Vagina (tissue), 2 donors: Measurements from ENCODE around the gene HIGD2B. TPM values are rescaled to one million over a fixed set of nuclear protein-coding genes. Genes with fewer than 3 reads are reported as not detected.
A peak's percentile ranks its signal among the peaks of the same experiment; 100 is the strongest.
"Not testable (repeated sequence)": the region's sequence is repeated elsewhere in the genome, so short reads cannot be mapped to it uniquely, and the experiment has no call there.

Source experiments
- DNase-seq, 2 donors: peaks; one replicate each; pipeline ENCODE4 v3.0.0-alpha.2; 2017; ENCODE audit errors: extremely low spot score in 2 of 2
- H3K27ac ChIP-seq: fragments of 200-600 bp; sonication (generic); one replicate; pipeline ENCODE4 v1.5.1; 2019
- H3K27me3 ChIP-seq: fragments of 200-600 bp; sonication (generic); one replicate; pipeline ENCODE4 v1.5.1; 2019
- H3K36me3 ChIP-seq, 2 donors: fragments of 200-600 bp; sonication (generic); one replicate each; pipeline ENCODE4 v1.5.1; 2017 to 2019
- H3K4me1 ChIP-seq: fragments of 200-600 bp; sonication (generic); one replicate; pipeline ENCODE4 v1.5.1; 2019
- H3K4me3 ChIP-seq, 2 donors: fragments of 200-600 bp; sonication (generic); 1 replicate in 1 of 2; 2 replicates in 1 of 2; pipeline ENCODE4 v1.5.1; 2016 to 2019
- H3K9me3 ChIP-seq: fragments of 200-600 bp; sonication (generic); one replicate; pipeline ENCODE4 v1.5.1; 2019
- CTCF ChIP-seq, 3 experiments: fragments of 450-650 bp in 2 of 3; fragments of 200-600 bp in 1 of 3; sonication (generic) in 1 of 3; IDR thresholded peaks; one replicate each; pipeline ENCODE4 v1.5.1; 2017 to 2019; ENCODE audit warnings: antibody characterized with exemption in 3 of 3, mild to moderate bottlenecking in 2 of 3, moderate library complexity in 2 of 3
- POLR2A ChIP-seq, 2 donors: fragments of 450-650 bp; IDR thresholded peaks; one replicate each; pipeline ENCODE4 v1.6.1; 2017; ENCODE audit warnings: antibody characterized with exemption in 2 of 2, mild to moderate bottlenecking in 2 of 2, moderate library complexity in 2 of 2
- POLR2AphosphoS5 ChIP-seq, 2 donors: sonication (generic); formaldehyde crosslinking; IDR thresholded peaks; one replicate each; pipeline ENCODE4 v1.9.0; 2017; ENCODE audit warnings: antibody characterized with exemption in 2 of 2, mild to moderate bottlenecking in 2 of 2, low read depth in 1 of 2; ENCODE audit not compliant: insufficient read depth in 1 of 2
- intact Hi-C: fragments of 100-400 bp; cut with DNase I; formaldehyde crosslinking; loops from one replicate; pipeline ENCODE4 v1.15.1; 2023
- total RNA-seq: library from RNA; depleted of rRNA; stranded (reverse); fragments of >200 nt; gene quantifications from one replicate; pipeline ENCODE4 v1.2.3, GENCODE V29; 2016

Gene HIGD2B
- total RNA-seq, 1 donor from 2014 or later: not detected

DNA sequence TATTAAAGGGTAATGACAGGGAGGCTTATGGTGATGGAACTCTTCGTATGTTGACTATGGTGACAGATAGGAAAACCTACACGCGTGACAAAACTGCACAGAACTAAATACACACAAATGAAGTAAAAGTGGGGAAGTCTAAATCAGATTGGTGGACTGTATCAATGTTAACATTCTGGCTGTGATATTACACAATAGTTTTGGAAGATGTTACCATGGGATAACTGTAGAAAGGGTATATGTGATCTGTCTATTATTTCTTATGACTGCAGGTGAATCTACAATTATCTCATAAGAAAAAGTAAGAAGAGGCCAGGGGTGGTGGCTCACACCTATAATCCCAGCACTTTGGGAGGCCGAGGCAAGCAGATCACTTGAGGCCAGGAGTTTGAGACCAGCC is 9.1 kb downstream of the HIGD2B start:
- H3K27ac ChIP-seq: no peak overlapping the region
- no peak for DNase-seq
- H3K4me1 ChIP-seq: no peaks in the 10 kb centered on the region
- no peak for TF ChIP-seq POLR2AphosphoS5 (IDR thresholded peaks at IDR 0.05; ENCODE audit: insufficient read depth in 1 of 2, low read depth in 1 of 2)
- no peak for TF ChIP-seq POLR2A (IDR thresholded peaks at IDR 0.05)
- TF ChIP-seq CTCF (IDR thresholded peaks at IDR 0.05): no peak
- H3K36me3 ChIP-seq: no peaks in the 10 kb centered on the region
- no peaks in the 10 kb centered on the region for H3K27me3 ChIP-seq
- intact Hi-C loops: no loop called here
- H3K9me3 ChIP-seq: no peaks in the 10 kb centered on the region
- no peak overlapping the region for H3K4me3 ChIP-seq

GRCh38 chr15:72671525-72671924 is 14.5 kb downstream of the HIGD2B start:
- Histone ChIP-seq H3K27me3 (no peaks in the 10 kb centered on the region), H3K36me3 (no peaks in the 10 kb centered on the region), H3K4me1 (no peaks in the 10 kb centered on the region), H3K27ac (no peak overlapping the region), H3K4me3 (no peak overlapping the region), H3K9me3 (no peaks in the 10 kb centered on the region)
- TF ChIP-seq CTCF (IDR thresholded peaks at IDR 0.05) (no peak), POLR2AphosphoS5 (IDR thresholded peaks at IDR 0.05; ENCODE audit: insufficient read depth in 1 of 2, low read depth in 1 of 2) (no peak), POLR2A (IDR thresholded peaks at IDR 0.05) (no peak)
- intact Hi-C loops: no loop called here
- DNase-seq: no peak

DNA sequence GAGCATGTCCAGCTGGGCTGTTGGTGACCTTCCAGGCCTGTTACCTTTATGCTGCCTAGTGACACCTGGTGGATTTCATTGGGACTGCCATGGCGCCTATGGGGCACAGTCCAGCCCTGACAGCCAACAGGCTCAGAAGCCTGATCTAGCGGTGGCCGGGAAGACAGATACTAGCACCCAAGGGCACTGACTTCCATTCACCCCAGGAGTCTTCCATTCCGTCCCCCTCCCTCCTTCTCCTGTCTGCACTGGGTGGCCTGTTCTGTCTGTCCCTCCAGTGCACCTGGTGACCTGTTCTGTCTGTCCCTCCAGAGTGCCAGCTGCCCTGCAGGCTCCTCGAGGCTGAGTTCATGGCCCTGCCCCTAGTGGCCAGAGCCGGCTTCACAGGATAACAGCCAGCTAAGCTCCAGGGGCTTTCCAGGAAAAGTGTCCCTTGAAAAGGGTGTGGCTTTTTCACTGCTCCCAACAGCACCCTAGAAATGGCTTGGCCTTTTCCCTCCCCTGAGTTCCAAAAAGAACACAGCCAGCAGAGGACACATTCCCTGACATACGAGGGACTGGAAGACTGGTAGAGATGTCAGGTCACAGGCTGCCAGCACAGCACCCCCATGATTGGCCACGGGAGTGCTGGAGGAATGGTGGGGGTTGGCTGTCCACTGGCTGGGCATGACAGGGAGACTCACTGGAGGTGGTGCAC is 15.2 kb downstream of the HIGD2B start:
- peak overlapping the region in 1 of 2 donors; percentile 18 for H3K4me3 ChIP-seq
- DNase-seq: not testable (repeated sequence)

GRCh38 chr15:72669803-72670202 is 16.2 kb downstream of the HIGD2B start:
- H3K4me1 ChIP-seq, H3K27ac ChIP-seq, H3K36me3 ChIP-seq, intact Hi-C loops, H3K4me3 ChIP-seq, DNase-seq, H3K27me3 ChIP-seq, H3K9me3 ChIP-seq: not testable (repeated sequence)

More for the DNA sequence above, 15.2 kb downstream of the HIGD2B start:
- H3K36me3 ChIP-seq, H3K9me3 ChIP-seq, H3K4me1 ChIP-seq, H3K27me3 ChIP-seq, intact Hi-C loops, H3K27ac ChIP-seq: not testable (repeated sequence)
- peak; percentile 37 to 59 (median 47) for TF ChIP-seq CTCF (IDR thresholded peaks at IDR 0.05)

GRCh38 chr15:72665706-72666105 is 20.3 kb downstream of the HIGD2B start:
- H3K36me3 ChIP-seq, intact Hi-C loops, H3K4me3 ChIP-seq, H3K4me1 ChIP-seq, DNase-seq, H3K27me3 ChIP-seq, H3K27ac ChIP-seq, H3K9me3 ChIP-seq: not testable (repeated sequence)

GRCh38 chr15:72663931-72664330 is 22.1 kb downstream of the HIGD2B start:
- intact Hi-C loops: not testable (repeated sequence)

GRCh38 chr15:72661081-72661480 is 24.9 kb downstream of the HIGD2B start:
- DNase-seq, H3K27ac ChIP-seq, H3K4me3 ChIP-seq, H3K36me3 ChIP-seq, H3K4me1 ChIP-seq, intact Hi-C loops, H3K27me3 ChIP-seq, H3K9me3 ChIP-seq: not testable (repeated sequence)

More at GRCh38 chr15:72663931-72664330, 22.1 kb downstream of the HIGD2B start:
- not testable (repeated sequence) for H3K4me3 ChIP-seq, H3K27ac ChIP-seq, DNase-seq, H3K36me3 ChIP-seq, H3K9me3 ChIP-seq, H3K27me3 ChIP-seq, H3K4me1 ChIP-seq

GRCh38 chr15:72656014-72656413 is 30.0 kb downstream of the HIGD2B start:
- H3K4me1 ChIP-seq, H3K4me3 ChIP-seq, intact Hi-C loops, H3K27ac ChIP-seq, H3K9me3 ChIP-seq, DNase-seq, H3K27me3 ChIP-seq, H3K36me3 ChIP-seq: not testable (repeated sequence)

DNA sequence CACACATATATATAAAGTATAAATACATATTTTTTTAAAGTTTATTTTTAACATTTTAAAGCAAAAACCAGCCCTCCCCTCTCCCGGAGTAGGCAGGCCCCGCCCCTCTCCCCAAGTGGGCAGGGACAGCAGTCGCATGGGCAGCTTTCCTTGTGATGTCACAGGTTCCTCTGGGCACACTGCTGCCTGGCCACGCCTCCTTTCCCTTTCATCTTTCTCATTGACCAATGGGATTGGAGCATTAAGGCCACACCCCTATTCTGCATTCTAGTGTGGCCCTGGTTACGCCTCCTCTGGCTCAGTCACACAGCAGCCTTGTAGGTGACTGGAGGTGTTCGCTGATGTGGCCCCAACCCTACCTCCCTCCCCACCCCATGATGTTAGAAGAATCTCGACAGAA is 31.6 kb downstream of the HIGD2B start, which contains the start of gene GOLGA6B:
TSS of gene GOLGA6B (plus strand) at position 301 of the 400 bp plus-strand sequence. CDS start at position 342, 41 bp downstream.
- DNase-seq, H3K9me3 ChIP-seq, H3K4me1 ChIP-seq, H3K4me3 ChIP-seq, intact Hi-C loops, H3K27ac ChIP-seq, H3K27me3 ChIP-seq, H3K36me3 ChIP-seq: not testable (repeated sequence)

DNA sequence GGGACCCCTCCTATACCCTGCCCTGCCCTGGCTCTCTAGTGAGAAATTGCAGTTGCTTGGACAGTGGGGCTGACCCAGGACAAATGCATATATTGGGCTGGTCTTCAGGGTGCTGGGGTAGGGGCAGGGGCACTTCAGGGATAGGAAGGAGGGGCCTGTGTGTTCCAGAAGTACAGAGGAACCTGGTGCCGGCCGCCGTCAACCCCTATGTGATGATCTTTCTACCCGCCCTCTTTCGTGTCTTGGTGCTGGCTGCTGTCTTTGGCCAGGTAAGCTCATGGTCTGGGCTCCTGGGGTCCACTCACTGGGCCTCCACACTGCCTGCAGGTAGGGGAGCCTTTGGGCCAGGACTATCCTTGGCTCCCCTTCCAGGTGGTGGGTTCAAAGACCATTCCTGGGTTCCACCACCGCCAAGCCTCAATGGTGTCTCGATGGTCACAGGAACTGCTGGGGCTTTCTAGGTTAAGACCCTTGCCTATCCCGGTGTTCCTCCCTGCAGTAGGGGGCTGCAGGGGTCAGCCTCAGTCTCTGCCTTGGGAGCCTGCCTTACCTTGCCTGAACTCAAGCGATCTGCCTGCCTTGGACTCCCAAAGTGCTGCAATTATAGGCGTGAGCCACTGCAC is 37.2 kb downstream of the HIGD2B start:
- DNase-seq, H3K4me3 ChIP-seq, H3K27me3 ChIP-seq, H3K4me1 ChIP-seq, intact Hi-C loops, H3K9me3 ChIP-seq, H3K27ac ChIP-seq, H3K36me3 ChIP-seq: not testable (repeated sequence)
